ENCODE data around the gene CRB1. TPM values are rescaled to one million over a fixed set of nuclear protein-coding genes. Genes with fewer than 3 reads are reported as not detected.

CRB1 gene
- total and polyA plus RNA-seq, 9 of the 15 experiments (the other 6 are each of a cell fraction or from before 2014, with no cell fraction given): 0.04 to 0.10 TPM; not detected in 7

GRCh38 chr1:197468543-197469175 lies 200.6 kb downstream of the CRB1 start:
- H3K9ac ChIP-seq (ENCODE audit: insufficient read depth in 1 of 2, low read depth in 2 of 2, low read length in 2 of 2): no peak overlapping the region
- FAIRE-seq (no peak), DNase-seq (ENCODE audit: extremely low read depth in 1 of 4, low spot score in 3 of 4) (no peak), ATAC-seq (no peak)
- H3K9me1 ChIP-seq (ENCODE audit: control insufficient read depth, insufficient read depth, low read length): no peaks in the 10 kb centered on the region
- in situ Hi-C loops (cut with MboI) (no loop called here), intact Hi-C loops (cut with micrococcal nuclease) (no loop called here)
- no TSS peak for BruUV-seq (replicated peaks)
- H2AFZ ChIP-seq (ENCODE audit: low read depth, low read length): no peak overlapping the region
- H3K9me3 ChIP-seq (replicated peaks; ENCODE audit: control insufficient read depth, insufficient read depth, low read depth, low read length): no peaks in the 10 kb centered on the region
- H3K79me2 ChIP-seq (ENCODE audit: control insufficient read depth, insufficient read depth, low read length): no peaks in the 10 kb centered on the region
- no peaks in the 10 kb centered on the region for H4K20me1 ChIP-seq (replicated peaks; ENCODE audit: control insufficient read depth, insufficient read depth, low read length)
- H3K4me2 ChIP-seq (ENCODE audit: insufficient read depth, low read length): no peak overlapping the region
- WGBS (ENCODE audit: insufficient coverage, low coverage, missing lambda C conversion rate): 13% methylated on average over 9 of the region's 9 CpGs
- H3K27ac ChIP-seq (ENCODE audit: extremely low read depth, low read depth, low read length): no peak overlapping the region
- POLR2A ChIA-PET: no interaction called here
- no peak overlapping the region for H3K4me3 ChIP-seq
- CTCF ChIA-PET (ENCODE audit: low intra/inter-chr PET ratio): no interaction called here
- H3K27me3 ChIP-seq (ENCODE audit: control insufficient read depth in 2 of 2, insufficient read depth in 2 of 2, low read length in 2 of 2): peaks cover 4 to 7% of the 10 kb centered on the region in 2 experiments; a peak in 4 of 5 replicates
- H3K4me1 ChIP-seq (replicated peaks in 1 of 2; ENCODE audit: control insufficient read depth in 2 of 2, insufficient read depth in 2 of 2, low read length in 2 of 2): no peaks in the 10 kb centered on the region
- H3K36me3 ChIP-seq (ENCODE audit: control insufficient read depth, insufficient read depth, low read length): no peaks in the 10 kb centered on the region
- TF ChIP-seq FOXJ2 (tag; IDR thresholded peaks at IDR 0.05) (no peak), NEUROD1 (IDR thresholded peaks at IDR 0.05; ENCODE audit: borderline replicate concordance, low read depth, low read length, partially characterized antibody) (no peak), ZNF717 (CRISPR knock-in tag; IDR thresholded peaks at IDR 0.05) (no peak), RBM25 (IDR thresholded peaks at IDR 0.05; ENCODE audit: low read depth, low read length, severe bottlenecking) (no peak), ARHGAP35 (IDR thresholded peaks at IDR 0.05; ENCODE audit: partially characterized antibody) (no peak), KLF1 (tag; IDR thresholded peaks at IDR 0.05) (no peak), TAF9B (IDR thresholded peaks at IDR 0.05; ENCODE audit: partially characterized antibody) (no peak), CHD4 (IDR thresholded peaks at IDR 0.05; ENCODE audit: insufficient read depth, insufficient replicate concordance, low read depth, low read length, poor library complexity, severe bottlenecking) (no peak), ZBTB1 (CRISPR knock-in tag; IDR thresholded peaks at IDR 0.05; ENCODE audit: borderline replicate concordance, low read depth) (no peak), RBBP5 (IDR thresholded peaks at IDR 0.05; ENCODE audit: borderline replicate concordance, insufficient read depth, low read length, poor library complexity, severe bottlenecking) (no peak), ZNF518B (CRISPR knock-in tag; IDR thresholded peaks at IDR 0.05) (no peak), TCF7L2 (IDR thresholded peaks at IDR 0.05; ENCODE audit: low read depth, low read length) (no peak), ZNF174 (CRISPR knock-in tag; IDR thresholded peaks at IDR 0.05) (no peak), FOXM1 (IDR thresholded peaks at IDR 0.05; ENCODE audit: low read depth) (no peak), FOXM1 (CRISPR knock-in tag; IDR thresholded peaks at IDR 0.05; ENCODE audit: low read depth) (no peak)
- TF ChIP-seq, protein P1, sequence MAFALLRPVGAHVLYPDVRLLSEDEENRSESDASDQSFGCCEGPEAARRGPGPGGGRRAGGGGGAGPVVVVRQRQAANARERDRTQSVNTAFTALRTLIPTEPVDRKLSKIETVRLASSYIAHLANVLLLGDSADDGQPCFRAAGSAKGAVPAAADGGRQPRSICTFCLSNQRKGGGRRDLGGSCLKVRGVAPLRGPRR (CRISPR knock-in tag; IDR thresholded peaks at IDR 0.05): no peak
